Activated B cell treated with CpG ODN at 0.5 μM for 24 hours (primary cell): ENCODE measurements around the gene PCDH1. TPM values are rescaled to one million over a fixed set of nuclear protein-coding genes. Genes with fewer than 3 reads are reported as not detected.

Experiments
- ATAC-seq: fragments of 200-7000 bp; cut with Tn5 transposase; one replicate; pipeline ENCODE4 v1.10.0; 2021; ENCODE audit warnings: low read depth, mild to moderate bottlenecking, moderate library complexity
- CTCF ChIA-PET: fragments of 350-600 bp; sonication (Branson Sonifier 250); formaldehyde crosslinking; loops from one replicate; lab custom pipeline; 2021; ENCODE audit warnings: antibody characterized with exemption; lab: Charles Lee
- POLR2A ChIA-PET: fragments of 350-600 bp; sonication (Branson Sonifier 250); formaldehyde crosslinking; loops from one replicate; lab custom pipeline; 2021; ENCODE audit warnings: antibody characterized with exemption; lab: Charles Lee
- DNase-seq: peaks from one replicate; pipeline ENCODE4 v3.0.0; 2022
- H3K27ac Mint-ChIP-seq: one replicate; pipeline ENCODE4 v1.8.0; 2020; ENCODE audit warnings: mixed read lengths
- H3K27me3 Mint-ChIP-seq: one replicate; pipeline ENCODE4 v1.8.0; 2021; ENCODE audit warnings: mixed read lengths
- H3K36me3 Mint-ChIP-seq: one replicate; pipeline ENCODE4 v1.8.0; 2021; ENCODE audit warnings: low read depth, mixed read lengths
- H3K4me1 Mint-ChIP-seq: one replicate; pipeline ENCODE4 v1.8.0; 2021; ENCODE audit warnings: mixed read lengths
- H3K4me3 Mint-ChIP-seq: one replicate; pipeline ENCODE4 v1.8.0; 2020; ENCODE audit warnings: mild to moderate bottlenecking, mixed read lengths
- H3K9me3 Mint-ChIP-seq: one replicate; pipeline ENCODE4 v1.8.0; 2020; ENCODE audit warnings: mixed read lengths
- CTCF ChIP-seq: fragments of 200-600 bp; IDR thresholded peaks from one replicate; pipeline ENCODE4 v1.8.0; 2022; ENCODE audit warnings: antibody characterized with exemption, mild to moderate bottlenecking
- intact Hi-C: fragments of 100-400 bp; cut with micrococcal nuclease; formaldehyde crosslinking; loops from one replicate; pipeline ENCODE4 v1.15.1; 2024
- total RNA-seq: library from RNA; stranded (reverse); gene quantifications from 2 replicates; pipeline ENCODE4 v1.2.3, GENCODE V29; 2022

Gene PCDH1
- total RNA-seq, 1 donor from 2014 or later: not detected

GRCh38 chr5:141856037-141856790, 22.0 kb downstream of the PCDH1 start:
- H3K4me3 Mint-ChIP-seq: no peak overlapping the region
- DNase-seq (no peak), ATAC-seq (no peak)
- no peak overlapping the region for H3K27ac Mint-ChIP-seq
- H3K36me3 Mint-ChIP-seq: no peaks in the 10 kb centered on the region
- TF ChIP-seq CTCF: no peak
- POLR2A ChIA-PET: no interaction called here
- intact Hi-C loops: no loop called here
- H3K27me3 Mint-ChIP-seq: peaks cover 7% of the 10 kb centered on the region
- CTCF ChIA-PET: no interaction called here
- no peaks in the 10 kb centered on the region for H3K4me1 Mint-ChIP-seq
- H3K9me3 Mint-ChIP-seq: no peaks in the 10 kb centered on the region

GRCh38 chr5:141855265-141856036, 22.8 kb downstream of the PCDH1 start:
- Mint-ChIP-seq H3K27me3 (peaks cover 7% of the 10 kb centered on the region), H3K4me1 (no peaks in the 10 kb centered on the region), H3K36me3 (no peaks in the 10 kb centered on the region), H3K4me3 (no peak overlapping the region), H3K27ac (no peak overlapping the region), H3K9me3 (no peaks in the 10 kb centered on the region)
- no peak for DNase-seq
- no peak for TF ChIP-seq CTCF
- intact Hi-C loops: no loop called here
- ChIA-PET POLR2A (no interaction called here), CTCF (no interaction called here)
- ATAC-seq: no peak

GRCh38 chr5:141853895-141854626, 24.1 kb downstream of the PCDH1 start:
- H3K4me1 Mint-ChIP-seq: peaks cover 2% of the 10 kb centered on the region
- intact Hi-C loops: no loop called here
- CTCF ChIA-PET: interaction anchor here (1.2 kb wide), 1 partner anchor 26 kb away, joined by 3 read pairs; no protein-coding TSS in a partner anchor

GRCh38 chr5:141852448-141852847, 25.8 kb downstream of the PCDH1 start:
- Mint-ChIP-seq H3K27ac (peak overlapping the region; percentile 41), H3K36me3 (no peaks in the 10 kb centered on the region), H3K4me3 (no peak overlapping the region), H3K27me3 (peaks cover 6% of the 10 kb centered on the region), H3K9me3 (no peaks in the 10 kb centered on the region), H3K4me1 (peaks cover 9% of the 10 kb centered on the region)
- intact Hi-C loops: no loop called here
- CTCF ChIA-PET: no interaction called here
- no peak for DNase-seq
- TF ChIP-seq CTCF: no peak
- no peak for ATAC-seq
- POLR2A ChIA-PET: no interaction called here

More at GRCh38 chr5:141853895-141854626, 24.1 kb downstream of the PCDH1 start:
- Mint-ChIP-seq H3K27ac (no peak overlapping the region), H3K9me3 (no peaks in the 10 kb centered on the region), H3K4me3 (no peak overlapping the region), H3K27me3 (peaks cover 3% of the 10 kb centered on the region), H3K36me3 (no peaks in the 10 kb centered on the region)
- DNase-seq: no peak
- no peak for TF ChIP-seq CTCF
- ATAC-seq: no peak
- POLR2A ChIA-PET: no interaction called here
